B cell (primary cell): ENCODE measurements around the gene NPY4R.
"Not testable (repeated sequence)": the region's sequence is repeated elsewhere in the genome, so short reads cannot be mapped to it uniquely, and the experiment has no call there.

Experiments
- EZH2 ChIP-seq: IDR thresholded peaks from 2 replicates; pipeline ENCODE4 v1.6.1; 2012; ENCODE audit warnings: borderline replicate concordance, low read depth, mild to moderate bottlenecking, moderate library complexity, low read length; ENCODE audit not compliant: insufficient read depth, poor library complexity, severe bottlenecking
- TF ChIP-seq, protein P1 (sequence below): fragments of 200-600 bp; IDR thresholded peaks from one replicate; pipeline ENCODE4 v1.8.0; 2022; ENCODE audit warnings: antibody characterized with exemption, mild to moderate bottlenecking

DNA sequence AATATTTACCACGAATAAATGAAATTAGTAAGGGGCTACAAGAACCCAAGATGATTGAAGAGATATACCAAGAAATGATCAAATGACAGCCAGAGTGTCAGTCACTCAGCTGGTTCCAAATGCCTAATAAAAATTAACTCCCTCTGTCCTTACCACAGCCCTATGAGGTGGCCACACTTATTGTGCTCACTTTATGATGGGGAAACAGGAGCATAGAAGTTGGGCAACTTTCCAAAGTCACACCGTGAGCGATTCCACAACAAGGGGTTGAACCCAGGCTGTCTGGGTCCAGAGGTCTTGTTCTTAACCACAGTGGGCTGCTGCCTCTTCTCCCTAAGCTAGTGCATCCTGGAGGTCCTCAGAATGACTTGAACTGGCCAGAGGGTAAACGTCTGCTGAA lies 31.6 kb upstream of the NPY4R start:
- TF ChIP-seq, protein P1, sequence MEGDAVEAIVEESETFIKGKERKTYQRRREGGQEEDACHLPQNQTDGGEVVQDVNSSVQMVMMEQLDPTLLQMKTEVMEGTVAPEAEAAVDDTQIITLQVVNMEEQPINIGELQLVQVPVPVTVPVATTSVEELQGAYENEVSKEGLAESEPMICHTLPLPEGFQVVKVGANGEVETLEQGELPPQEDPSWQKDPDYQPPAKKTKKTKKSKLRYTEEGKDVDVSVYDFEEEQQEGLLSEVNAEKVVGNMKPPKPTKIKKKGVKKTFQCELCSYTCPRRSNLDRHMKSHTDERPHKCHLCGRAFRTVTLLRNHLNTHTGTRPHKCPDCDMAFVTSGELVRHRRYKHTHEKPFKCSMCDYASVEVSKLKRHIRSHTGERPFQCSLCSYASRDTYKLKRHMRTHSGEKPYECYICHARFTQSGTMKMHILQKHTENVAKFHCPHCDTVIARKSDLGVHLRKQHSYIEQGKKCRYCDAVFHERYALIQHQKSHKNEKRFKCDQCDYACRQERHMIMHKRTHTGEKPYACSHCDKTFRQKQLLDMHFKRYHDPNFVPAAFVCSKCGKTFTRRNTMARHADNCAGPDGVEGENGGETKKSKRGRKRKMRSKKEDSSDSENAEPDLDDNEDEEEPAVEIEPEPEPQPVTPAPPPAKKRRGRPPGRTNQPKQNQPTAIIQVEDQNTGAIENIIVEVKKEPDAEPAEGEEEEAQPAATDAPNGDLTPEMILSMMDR = not testable (repeated sequence)
- not testable (repeated sequence) for TF ChIP-seq EZH2
